ENCODE measurements around the gene PMVK. TPM values are rescaled to one million over a fixed set of nuclear protein-coding genes. Genes with fewer than 3 reads are reported as not detected.
A peak's percentile ranks its signal among the peaks of the same experiment; 100 is the strongest.

Gene PMVK
- total RNA-seq, 2 experiments from 2014 or later, result 29.8 to 32.8 TPM

GRCh38 chr1:154958681-154959425 is 22.3 kb upstream of the PMVK start:
- DNase-seq, result no peak
- Mint-ChIP-seq H3K27me3 (no peaks in the 10 kb centered on the region), H3K27ac (peak overlapping the region; percentile 62), H3K36me3 (peaks cover 15% of the 10 kb centered on the region), H3K4me3 (no peak overlapping the region), H3K4me1 (peaks cover 56% of the 10 kb centered on the region), H3K9me3 (no peaks in the 10 kb centered on the region)

- Mint-ChIP-seq H3K4me3 (no peak overlapping the region), H3K9me3 (no peaks in the 10 kb centered on the region), H3K4me1 (peaks cover 61% of the 10 kb centered on the region), H3K27me3 (no peaks in the 10 kb centered on the region), H3K27ac (no peak overlapping the region), H3K36me3 (peaks cover 9% of the 10 kb centered on the region)
- DNase-seq, result no peak
Observed at GRCh38 chr1:154958036-154958435, 21.5 kb upstream of the PMVK start.

- Mint-ChIP-seq H3K36me3 (peaks cover 6% of the 10 kb centered on the region), H3K9me3 (no peaks in the 10 kb centered on the region), H3K27me3 (no peaks in the 10 kb centered on the region), H3K4me1 (peaks cover 63% of the 10 kb centered on the region), H3K4me3 (no peak overlapping the region), H3K27ac (peak overlapping the region; percentile 23)
- DNase-seq, result no peak
Observed at GRCh38 chr1:154957091-154957657, 20.7 kb upstream of the PMVK start.

- H3K4me3 Mint-ChIP-seq, result peak overlapping the region; percentile 89
- no peaks in the 10 kb centered on the region for H3K27me3 Mint-ChIP-seq
- peaks cover 5% of the 10 kb centered on the region for H3K36me3 Mint-ChIP-seq
- no peaks in the 10 kb centered on the region for H3K9me3 Mint-ChIP-seq
- no peak for DNase-seq
- peak overlapping the region; percentile 94 for H3K27ac Mint-ChIP-seq
- H3K4me1 Mint-ChIP-seq, result peaks cover 68% of the 10 kb centered on the region
Observed at GRCh38 chr1:154956544-154956941, 20.0 kb upstream of the PMVK start.

- Mint-ChIP-seq H3K4me3 (peak within 1 kb of the TSS; percentile 89), H3K4me1 (peaks cover 71% of the 10 kb centered on the region), H3K36me3 (peaks cover 5% of the 10 kb centered on the region), H3K9me3 (no peaks in the 10 kb centered on the region), H3K27ac (peak within 1 kb of the TSS; percentile 94), H3K27me3 (no peaks in the 10 kb centered on the region)
- peak; percentile 79 for DNase-seq
Observed at GRCh38 chr1:154955718-154956543, 19.4 kb upstream of the PMVK start, which contains the start of gene PBXIP1. TSS of gene PBXIP1 (minus strand) at chr1:154956099. CDS start at chr1:154953721, 2,378 bp downstream.

- H3K27me3 Mint-ChIP-seq, result no peaks in the 10 kb centered on the region
- no peaks in the 10 kb centered on the region for H3K9me3 Mint-ChIP-seq
- H3K36me3 Mint-ChIP-seq, result peaks cover 5% of the 10 kb centered on the region
- H3K4me3 Mint-ChIP-seq, result peak overlapping the region; percentile 89
- peaks cover 70% of the 10 kb centered on the region for H3K4me1 Mint-ChIP-seq
- H3K27ac Mint-ChIP-seq, result peak overlapping the region; percentile 94
- peak; percentile 83 for DNase-seq
Observed at GRCh38 chr1:154955039-154955717, 18.7 kb upstream of the PMVK start.

GRCh38 chr1:154954541-154954940 is 18.0 kb upstream of the PMVK start:
- Mint-ChIP-seq H3K27ac (peak overlapping the region; percentile 94), H3K27me3 (no peaks in the 10 kb centered on the region), H3K36me3 (peaks cover 2% of the 10 kb centered on the region), H3K4me1 (peaks cover 70% of the 10 kb centered on the region), H3K9me3 (no peaks in the 10 kb centered on the region), H3K4me3 (peak overlapping the region; percentile 89)
- DNase-seq, result no peak

GRCh38 chr1:154953611-154954038 is 17.1 kb upstream of the PMVK start:
- Mint-ChIP-seq H3K4me1 (peaks cover 74% of the 10 kb centered on the region), H3K27me3 (no peaks in the 10 kb centered on the region), H3K27ac (peak overlapping the region; percentile 94), H3K9me3 (no peaks in the 10 kb centered on the region), H3K36me3 (peaks cover 2% of the 10 kb centered on the region), H3K4me3 (peak overlapping the region; percentile 9)
- DNase-seq, result no peak

GRCh38 chr1:154952664-154953063 is 16.1 kb upstream of the PMVK start:
- Mint-ChIP-seq H3K4me3 (peak overlapping the region; percentile 75), H3K27me3 (no peaks in the 10 kb centered on the region), H3K27ac (peak overlapping the region; percentile 94), H3K36me3 (peaks cover 2% of the 10 kb centered on the region), H3K9me3 (no peaks in the 10 kb centered on the region), H3K4me1 (peaks cover 72% of the 10 kb centered on the region)
- no peak for DNase-seq

GRCh38 chr1:154951901-154952657 is 15.6 kb upstream of the PMVK start:
- Mint-ChIP-seq H3K4me3 (peak overlapping the region; percentile 75), H3K27ac (peak overlapping the region; percentile 94), H3K4me1 (peaks cover 69% of the 10 kb centered on the region), H3K9me3 (no peaks in the 10 kb centered on the region), H3K27me3 (no peaks in the 10 kb centered on the region), H3K36me3 (peaks cover 2% of the 10 kb centered on the region)
- peak; percentile 62 for DNase-seq

- peaks cover 44% of the 10 kb centered on the region for H3K4me1 Mint-ChIP-seq
- H3K27me3 Mint-ChIP-seq, result no peaks in the 10 kb centered on the region
- peaks cover 2% of the 10 kb centered on the region for H3K36me3 Mint-ChIP-seq
Observed at GRCh38 chr1:154948079-154948478, 11.6 kb upstream of the PMVK start.

GRCh38 chr1:154945962-154946850 is 9.7 kb upstream of the PMVK start:
- H3K36me3 Mint-ChIP-seq, result no peaks in the 10 kb centered on the region
- DNase-seq, result no peak
- no peak overlapping the region for H3K4me3 Mint-ChIP-seq
- H3K4me1 Mint-ChIP-seq, result peaks cover 44% of the 10 kb centered on the region
- peak overlapping the region; percentile 0 for H3K27ac Mint-ChIP-seq
- no peaks in the 10 kb centered on the region for H3K27me3 Mint-ChIP-seq
- no peaks in the 10 kb centered on the region for H3K9me3 Mint-ChIP-seq

More at GRCh38 chr1:154948079-154948478, 11.6 kb upstream of the PMVK start:
- Mint-ChIP-seq H3K4me3 (no peak overlapping the region), H3K9me3 (no peaks in the 10 kb centered on the region), H3K27ac (peak overlapping the region; percentile 35)
- no peak for DNase-seq

- H3K27me3 Mint-ChIP-seq, result no peaks in the 10 kb centered on the region
- no peak overlapping the region for H3K27ac Mint-ChIP-seq
- no peaks in the 10 kb centered on the region for H3K36me3 Mint-ChIP-seq
- H3K9me3 Mint-ChIP-seq, result no peaks in the 10 kb centered on the region
- DNase-seq, result no peak
- H3K4me3 Mint-ChIP-seq, result no peak overlapping the region
- H3K4me1 Mint-ChIP-seq, result peaks cover 44% of the 10 kb centered on the region
Observed at GRCh38 chr1:154945160-154945961, 8.8 kb upstream of the PMVK start.
